Neuronal stem cell (in vitro differentiated cells): ENCODE results near the gene MAST3. TPM values are rescaled to one million over a fixed set of nuclear protein-coding genes. Genes with fewer than 3 reads are reported as not detected.

Source experiments
- DNase-seq: peaks from one replicate; pipeline ENCODE4 v3.0.0-alpha.2; 2013; ENCODE audit warnings: low spot score
- H2AFZ ChIP-seq: one replicate; pipeline ENCODE4 v1.6.1; 2013; ENCODE audit warnings: mild to moderate bottlenecking, low read length, inconsistent platforms
- H2AK5ac ChIP-seq: 2 replicates; pipeline ENCODE4 v1.6.1; 2013; ENCODE audit warnings: low read depth, mild to moderate bottlenecking, inconsistent platforms, low read length, moderate library complexity, mixed read lengths
- H2BK120ac ChIP-seq: 2 replicates; pipeline ENCODE4 v1.6.1; 2013; ENCODE audit warnings: low read depth, mild to moderate bottlenecking, inconsistent platforms, low read length, moderate library complexity, mixed read lengths
- H2BK12ac ChIP-seq: one replicate; pipeline ENCODE4 v1.6.1; 2013; ENCODE audit warnings: low read length, inconsistent platforms
- H2BK15ac ChIP-seq: 2 replicates; pipeline ENCODE4 v1.6.1; 2013; ENCODE audit warnings: mild to moderate bottlenecking, low read length, inconsistent platforms, mixed read lengths
- H2BK5ac ChIP-seq: one replicate; pipeline ENCODE4 v1.6.1; 2013; ENCODE audit warnings: inconsistent platforms, mild to moderate bottlenecking, low read length, moderate library complexity
- H3K14ac ChIP-seq: one replicate; pipeline ENCODE4 v1.6.1; 2013; ENCODE audit warnings: low read length, inconsistent platforms
- H3K18ac ChIP-seq: 2 replicates; pipeline ENCODE4 v1.6.1; 2013; ENCODE audit warnings: low read length, inconsistent platforms
- H3K23ac ChIP-seq: 2 replicates; pipeline ENCODE4 v1.6.1; 2013; ENCODE audit warnings: low read depth, mild to moderate bottlenecking, mixed read lengths, low read length, inconsistent platforms; ENCODE audit not compliant: poor library complexity
- H3K27ac ChIP-seq: replicated peaks from 3 replicates; pipeline ENCODE4 v1.5.1; 2013; ENCODE audit warnings: low read length, inconsistent platforms
- H3K27me3 ChIP-seq, 3 experiments: 2 replicates each; pipeline ENCODE4 v1.6.1; 2013; ENCODE audit warnings: low read length in 3 of 3, mild to moderate bottlenecking in 2 of 3, inconsistent platforms in 1 of 3, low read depth in 1 of 3, mixed read lengths in 1 of 3, moderate library complexity in 1 of 3; ENCODE audit not compliant: control insufficient read depth in 3 of 3, insufficient read depth in 3 of 3
- H3K36me3 ChIP-seq, 2 donors: replicated peaks in 1 of 2; 2 replicates each; pipeline ENCODE4 v1.6.1; 2013; ENCODE audit warnings: low read length in 2 of 2; ENCODE audit not compliant: control insufficient read depth in 2 of 2, insufficient read depth in 2 of 2
- H3K4ac ChIP-seq: 2 replicates; pipeline ENCODE4 v1.6.1; 2013; ENCODE audit warnings: inconsistent platforms, mild to moderate bottlenecking, low read length, moderate library complexity
- H3K4me1 ChIP-seq, 2 donors: 1 replicate in 1 of 2; 2 replicates in 1 of 2; pipeline ENCODE4 v1.6.1; 2013; ENCODE audit warnings: low read length in 2 of 2, low read depth in 1 of 2; ENCODE audit not compliant: control insufficient read depth in 2 of 2, insufficient read depth in 1 of 2
- H3K4me2 ChIP-seq: one replicate; pipeline ENCODE4 v1.6.1; 2013; ENCODE audit warnings: mild to moderate bottlenecking, low read length, inconsistent platforms; ENCODE audit not compliant: insufficient read depth, poor library complexity, severe bottlenecking
- H3K4me3 ChIP-seq, 2 donors: 2 replicates each; pipeline ENCODE4 v1.5.1; 2013; ENCODE audit warnings: low read length in 2 of 2, mild to moderate bottlenecking in 2 of 2, inconsistent platforms in 1 of 2, moderate library complexity in 1 of 2
- H3K79me1 ChIP-seq: one replicate; pipeline ENCODE4 v1.6.1; 2013; ENCODE audit warnings: low read depth, mild to moderate bottlenecking, inconsistent platforms, low read length, moderate library complexity
- H3K9ac ChIP-seq: one replicate; pipeline ENCODE4 v1.6.1; 2013; ENCODE audit warnings: mild to moderate bottlenecking, low read depth, low read length, inconsistent platforms; ENCODE audit not compliant: poor library complexity
- H3K9me3 ChIP-seq, 2 donors: replicated peaks in 1 of 2; 2 replicates each; pipeline versions ENCODE3 to v1.6.1; 2013; ENCODE audit warnings: low read length in 2 of 2, mild to moderate bottlenecking in 2 of 2, inconsistent platforms in 1 of 2, low read depth in 1 of 2, mixed read lengths in 1 of 2, moderate library complexity in 1 of 2; ENCODE audit not compliant: control insufficient read depth in 2 of 2, insufficient read depth in 1 of 2
- H4K8ac ChIP-seq: one replicate; pipeline ENCODE4 v1.6.1; 2013; ENCODE audit warnings: low read depth, mild to moderate bottlenecking, inconsistent platforms, low read length, moderate library complexity
- H4K91ac ChIP-seq: one replicate; pipeline ENCODE4 v1.6.1; 2013; ENCODE audit warnings: low read length, low read depth, mild to moderate bottlenecking, inconsistent platforms; ENCODE audit not compliant: poor library complexity
- WGBS, 2 donors: extraction: QIAGEN DNeasy Blood & Tissue Kit; methylation state at CpG; one replicate each; pipeline ENCODE4 v1.1.7; 2013; ENCODE audit warnings: missing lambda C conversion rate in 2 of 2, mixed read lengths in 1 of 2; ENCODE audit not compliant: insufficient read length in 2 of 2, insufficient replicate concordance in 1 of 2; ENCODE audit errors: extremely low coverage in 2 of 2; 5-methylcytosine and 5-hydroxymethylcytosine counted together
- small RNA-seq: library from polyadenylated mRNA; stranded (forward); fragments of <200 nt; extraction: miRNeasy Mini kit (QIAGEN cat#:217004); gene quantifications from one replicate; pipeline ENCODE3, GENCODE V24; 2013; ENCODE audit not compliant: insufficient read depth

The MAST3 gene

GRCh38 chr19:18197941-18198340 lies 100.4 kb downstream of the MAST3 start:
- Histone ChIP-seq H4K8ac (no peak overlapping the region), H2BK5ac (no peak overlapping the region), H4K91ac (no peak overlapping the region), H3K4me3 (no peak overlapping the region), H3K4me1 (peaks cover 7 to 9% of the 10 kb centered on the region in 2 donors), H3K9me3 (no peaks in the 10 kb centered on the region), H2AK5ac (no peak overlapping the region), H3K79me1 (peaks cover 3% of the 10 kb centered on the region), H3K27ac (no peak overlapping the region), H3K18ac (no peak overlapping the region), H3K14ac (no peak overlapping the region), H2AFZ (no peak overlapping the region), H3K4me2 (no peak overlapping the region), H3K4ac (peak overlapping the region; percentile 66), H3K23ac (no peak overlapping the region), H3K27me3 (peaks cover 0 to 10% (median under 1%) of the 10 kb centered on the region in 3 experiments), H2BK120ac (no peak overlapping the region), H3K9ac (no peak overlapping the region), H2BK15ac (no peak overlapping the region), H3K36me3 (peaks cover 8 to 43% of the 10 kb centered on the region in 2 donors), H2BK12ac (no peak overlapping the region)
- no CpG with 5 or more reads among the region's 6 CpGs for WGBS, 2 donors
- DNase-seq: no peak

GRCh38 chr19:18198374-18198773 lies 100.8 kb downstream of the MAST3 start:
- Histone ChIP-seq H3K4ac (no peak overlapping the region), H3K4me1 (peaks cover 11 to 14% of the 10 kb centered on the region in 2 donors), H3K9ac (no peak overlapping the region), H4K8ac (no peak overlapping the region), H4K91ac (no peak overlapping the region), H3K27ac (no peak overlapping the region), H3K23ac (no peak overlapping the region), H3K18ac (no peak overlapping the region), H3K14ac (no peak overlapping the region), H2BK120ac (no peak overlapping the region), H3K36me3 (peaks cover 8 to 43% of the 10 kb centered on the region in 2 donors), H2AK5ac (no peak overlapping the region), H2BK5ac (no peak overlapping the region), H2AFZ (no peak overlapping the region), H3K4me2 (no peak overlapping the region), H3K4me3 (no peak overlapping the region), H3K27me3 (peaks cover 0 to 14% (median 5%) of the 10 kb centered on the region in 3 experiments), H3K9me3 (peaks cover 0 to 2% of the 10 kb centered on the region in 2 donors), H2BK15ac (no peak overlapping the region), H3K79me1 (peaks cover 6% of the 10 kb centered on the region), H2BK12ac (no peak overlapping the region)
- DNase-seq: no peak
- WGBS, 2 donors: no CpG with 5 or more reads among the region's 6 CpGs

Small RNA genes lying within 50 kb of the gene (small RNA-seq; reads per million reads assigned to genes)
- gene IFI30: not detected
